Tibial nerve (tissue), 4 donors: ENCODE results near the gene KCNAB2.

Experiments used
- CTCF ChIP-seq, 5 experiments: fragments of 200-600 bp in 3 of 5; fragments of 450-650 bp in 2 of 5; sonication (generic) in 3 of 5; IDR thresholded peaks; one replicate each; pipeline ENCODE4 v1.5.1; 2016 to 2019; ENCODE audit warnings: antibody characterized with exemption in 5 of 5, mild to moderate bottlenecking in 3 of 5, moderate library complexity in 2 of 5
- EP300 ChIP-seq, 2 donors: sonication (generic); formaldehyde crosslinking; IDR thresholded peaks; one replicate each; pipeline ENCODE4 v1.6.1; 2017; ENCODE audit warnings: antibody characterized with exemption in 2 of 2, mild to moderate bottlenecking in 1 of 2

- TF ChIP-seq CTCF (IDR thresholded peaks at IDR 0.05) (no peak), EP300 (IDR thresholded peaks at IDR 0.05) (no peak)
Measured at GRCh38 chr1:6030547-6031261, 15.0 kb upstream of the KCNAB2 start.
